GM12865 (cell line): Measurements from ENCODE around the gene EFCC1.

Experiments
- DNase-seq: peaks from one replicate; pipeline ENCODE4 v3.0.0; 2010; ENCODE audit warnings: low read depth
- H3K4me3 ChIP-seq: 2 replicates; pipeline ENCODE4 v1.5.1; 2011; ENCODE audit warnings: mild to moderate bottlenecking, low read depth, low read length, control low read depth
- TF ChIP-seq, protein P1 (sequence below): IDR thresholded peaks from 2 replicates; pipeline ENCODE4 v1.5.1; 2011; ENCODE audit warnings: low read length, control low read depth, low read depth, inconsistent platforms; ENCODE audit not compliant: insufficient read depth; ENCODE audit errors: missing control alignments

The EFCC1 gene

GRCh38 chr3:129059311-129059958 is 58.3 kb downstream of the EFCC1 start:
- H3K4me3 ChIP-seq: no peak overlapping the region
- TF ChIP-seq, protein P1, sequence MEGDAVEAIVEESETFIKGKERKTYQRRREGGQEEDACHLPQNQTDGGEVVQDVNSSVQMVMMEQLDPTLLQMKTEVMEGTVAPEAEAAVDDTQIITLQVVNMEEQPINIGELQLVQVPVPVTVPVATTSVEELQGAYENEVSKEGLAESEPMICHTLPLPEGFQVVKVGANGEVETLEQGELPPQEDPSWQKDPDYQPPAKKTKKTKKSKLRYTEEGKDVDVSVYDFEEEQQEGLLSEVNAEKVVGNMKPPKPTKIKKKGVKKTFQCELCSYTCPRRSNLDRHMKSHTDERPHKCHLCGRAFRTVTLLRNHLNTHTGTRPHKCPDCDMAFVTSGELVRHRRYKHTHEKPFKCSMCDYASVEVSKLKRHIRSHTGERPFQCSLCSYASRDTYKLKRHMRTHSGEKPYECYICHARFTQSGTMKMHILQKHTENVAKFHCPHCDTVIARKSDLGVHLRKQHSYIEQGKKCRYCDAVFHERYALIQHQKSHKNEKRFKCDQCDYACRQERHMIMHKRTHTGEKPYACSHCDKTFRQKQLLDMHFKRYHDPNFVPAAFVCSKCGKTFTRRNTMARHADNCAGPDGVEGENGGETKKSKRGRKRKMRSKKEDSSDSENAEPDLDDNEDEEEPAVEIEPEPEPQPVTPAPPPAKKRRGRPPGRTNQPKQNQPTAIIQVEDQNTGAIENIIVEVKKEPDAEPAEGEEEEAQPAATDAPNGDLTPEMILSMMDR: no peak
- no peak for DNase-seq

GRCh38 chr3:129060276-129061022 is 59.3 kb downstream of the EFCC1 start, which contains the start of gene GP9:
TSS of gene GP9 (plus strand) at chr3:129060779. CDS start at chr3:129061740, 961 bp downstream.
- no peak for DNase-seq
- TF ChIP-seq, protein P1: no peak
- H3K4me3 ChIP-seq: no peak within 1 kb of the TSS

DNA sequence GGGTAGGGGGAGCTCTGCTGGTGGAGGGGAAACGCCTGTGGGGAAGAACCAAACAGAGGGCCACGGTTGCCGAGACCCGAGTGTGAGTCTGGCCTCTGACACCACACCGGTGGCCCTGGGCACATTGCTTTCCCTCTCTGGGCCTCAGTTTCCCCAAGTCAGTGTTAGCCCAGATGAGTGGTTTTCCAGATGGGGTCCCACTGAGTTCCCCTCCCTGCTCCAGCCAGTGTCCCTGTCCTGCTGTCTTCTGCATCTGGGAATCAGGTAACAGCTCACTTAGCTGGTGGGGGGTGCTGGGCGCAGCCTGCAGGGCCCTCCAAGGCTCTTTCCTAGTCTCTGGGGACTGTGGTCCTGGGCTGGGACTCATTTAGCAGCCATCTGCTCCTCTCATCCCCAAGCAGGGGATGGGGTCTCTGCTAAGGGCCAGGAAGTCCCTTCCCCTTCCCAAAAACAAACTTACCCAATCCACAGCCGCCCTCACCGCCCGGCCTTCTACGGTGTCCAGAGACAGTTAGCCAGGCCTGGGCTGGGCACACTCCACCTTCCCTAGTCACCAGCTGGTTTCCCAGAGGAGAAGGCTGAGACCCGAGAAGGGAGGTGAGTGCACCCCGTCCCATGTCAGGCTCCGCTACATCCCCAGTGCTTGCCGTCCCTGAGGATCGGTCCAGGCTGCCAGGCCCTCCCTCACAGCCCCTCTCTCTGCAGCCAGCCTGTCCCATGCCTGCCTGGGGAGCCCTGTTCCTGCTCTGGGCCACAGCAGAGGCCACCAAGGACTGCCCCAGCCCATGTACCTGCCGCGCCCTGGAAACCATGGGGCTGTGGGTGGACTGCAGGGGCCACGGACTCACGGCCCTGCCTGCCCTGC is 60.2 kb downstream of the EFCC1 start:
- H3K4me3 ChIP-seq: no peak overlapping the region
- no peak for DNase-seq
- TF ChIP-seq, protein P1: no peak

GRCh38 chr3:129061888-129062834 is 61.1 kb downstream of the EFCC1 start:
- TF ChIP-seq, protein P1: no peak
- DNase-seq: no peak
- H3K4me3 ChIP-seq: no peak overlapping the region

- TF ChIP-seq, protein P1: no peak
- H3K4me3 ChIP-seq: no peak overlapping the region
Measured at GRCh38 chr3:129063091-129063640, 62.1 kb downstream of the EFCC1 start.

GRCh38 chr3:129063841-129064482 is 62.9 kb downstream of the EFCC1 start:
- TF ChIP-seq, protein P1: no peak
- no peak overlapping the region for H3K4me3 ChIP-seq
- DNase-seq: no peak

More at GRCh38 chr3:129063091-129063640, 62.1 kb downstream of the EFCC1 start:
- DNase-seq: no peak
